H1 (cell line): ENCODE results near the gene FOXN3. TPM values are rescaled to one million over a fixed set of nuclear protein-coding genes. Genes with fewer than 3 reads are reported as not detected.

ENCODE experiments used
- CTCF ChIA-PET: fragments of 300-600 bp; sonication (Branson Sonifier 250); formaldehyde crosslinking; loops from one replicate; lab custom pipeline; 2021; ENCODE audit not compliant: partially characterized antibody; lab: Charles Lee
- POLR2A ChIA-PET: fragments of 300-600 bp; sonication (Branson Sonifier 250); formaldehyde crosslinking; loops from one replicate; lab custom pipeline; 2021; ENCODE audit warnings: inconsistent platforms; ENCODE audit not compliant: partially characterized antibody; lab: Charles Lee
- DNase-seq, 2 experiments: peaks; one replicate each; pipeline versions ENCODE4 v3.0.0 to v3.0.0-alpha.2; 2010 to 2022; ENCODE audit warnings: low spot score in 2 of 2, low read depth in 1 of 2, mixed read lengths in 1 of 2
- FAIRE-seq: peaks from 2 replicates; lab custom pipeline; 2011; peaks lifted over from hg19 to GRCh38; lab: Jason Lieb, UNC
- H2AFZ ChIP-seq: 2 replicates; pipeline ENCODE4 v1.8.1; 2012; ENCODE audit warnings: low read length, inconsistent platforms
- H2AK5ac ChIP-seq: 2 replicates; pipeline ENCODE4 v1.6.1; 2013; ENCODE audit warnings: low read depth, low read length
- H2BK120ac ChIP-seq: replicated peaks from 2 replicates; pipeline ENCODE3; 2013; ENCODE audit warnings: low read depth, low read length, inconsistent platforms
- H2BK12ac ChIP-seq: 2 replicates; pipeline ENCODE4 v1.6.1; 2013; ENCODE audit warnings: low read depth, low read length
- H2BK15ac ChIP-seq: 2 replicates; pipeline ENCODE4 v1.6.1; 2013; ENCODE audit warnings: low read length
- H2BK20ac ChIP-seq: 2 replicates; pipeline ENCODE4 v1.6.1; 2013; ENCODE audit warnings: low read length
- H2BK5ac ChIP-seq: 2 replicates; pipeline ENCODE4 v1.6.1; 2013; ENCODE audit warnings: low read depth, low read length
- H3K14ac ChIP-seq: 2 replicates; pipeline ENCODE4 v1.6.1; 2013; ENCODE audit warnings: inconsistent platforms; ENCODE audit not compliant: insufficient read length
- H3K18ac ChIP-seq: 2 replicates; pipeline ENCODE4 v1.6.1; 2013; ENCODE audit warnings: low read length; ENCODE audit errors: extremely low read depth
- H3K23ac ChIP-seq: 2 replicates; pipeline ENCODE4 v1.6.1; 2013; ENCODE audit warnings: inconsistent platforms; ENCODE audit not compliant: insufficient read length
- H3K23me2 ChIP-seq: 2 replicates; pipeline ENCODE4 v1.6.1; 2013; ENCODE audit warnings: low read depth, low read length
- H3K27ac ChIP-seq: 2 replicates; pipeline ENCODE4 v1.6.1; 2011; ENCODE audit warnings: low read depth, low read length, inconsistent platforms
- H3K27me3 ChIP-seq, 4 experiments: replicated peaks in 1 of 4; 1 replicate in 1 of 4; 2 replicates in 3 of 4; pipeline versions ENCODE4 v1.6.1 to v1.8.1; 2011 to 2013; ENCODE audit warnings: low read length in 3 of 4, mild to moderate bottlenecking in 3 of 4, inconsistent platforms in 2 of 4, mixed read lengths in 2 of 4, moderate library complexity in 1 of 4; ENCODE audit not compliant: control insufficient read depth in 3 of 4, insufficient read depth in 3 of 4; ENCODE audit errors: extremely low read depth in 1 of 4
- H3K36me3 ChIP-seq, 4 experiments: 2 replicates each; pipeline versions ENCODE4 v1.6.1 to v1.8.1; 2011 to 2013; ENCODE audit warnings: mild to moderate bottlenecking in 4 of 4, low read length in 3 of 4, moderate library complexity in 2 of 4, control low read depth in 1 of 4, inconsistent platforms in 1 of 4; ENCODE audit not compliant: insufficient read depth in 4 of 4, control insufficient read depth in 2 of 4
- H3K4ac ChIP-seq: replicated peaks from 2 replicates; pipeline ENCODE3; 2013; ENCODE audit warnings: low read length, low read depth, mixed read lengths, inconsistent platforms; ENCODE audit not compliant: insufficient read length
- H3K4me1 ChIP-seq, 4 experiments: replicated peaks in 1 of 4; 1 replicate in 1 of 4; 2 replicates in 3 of 4; pipeline versions ENCODE4 v1.6.1 to v1.8.1; 2011 to 2013; ENCODE audit warnings: low read length in 3 of 4, inconsistent platforms in 2 of 4, mixed read lengths in 1 of 4; ENCODE audit not compliant: insufficient read depth in 4 of 4, control insufficient read depth in 3 of 4
- H3K4me2 ChIP-seq, 2 experiments: 2 replicates each; pipeline versions ENCODE4 v1.6.1 to v1.8.1; 2011 to 2013; ENCODE audit warnings: low read depth in 2 of 2, low read length in 2 of 2, control low read depth in 1 of 2, inconsistent platforms in 1 of 2, mild to moderate bottlenecking in 1 of 2; ENCODE audit not compliant: insufficient read depth in 1 of 2
- H3K4me3 ChIP-seq, 4 experiments: fragments of 200-600, 300-600 bp in 1 of 4; sonication (generic), shearing (Covaris generic), sonication (Bioruptor Twin) in 1 of 4; 2 replicates each; pipeline versions ENCODE4 v1.5.1 to v1.8.1; 2011 to 2016; ENCODE audit warnings: low read length in 4 of 4, low read depth in 3 of 4, control low read depth in 2 of 4, inconsistent platforms in 2 of 4, mild to moderate bottlenecking in 2 of 4, mixed read lengths in 1 of 4, moderate library complexity in 1 of 4; ENCODE audit not compliant: insufficient read depth in 2 of 4; ENCODE audit errors: extremely low read depth in 1 of 4
- H3K56ac ChIP-seq: replicated peaks from 2 replicates; pipeline ENCODE3; 2013; ENCODE audit warnings: low read depth, mild to moderate bottlenecking, mixed read lengths, low read length, inconsistent platforms; ENCODE audit not compliant: insufficient read length
- H3K79me1 ChIP-seq: 2 replicates; pipeline ENCODE4 v1.6.1; 2013; ENCODE audit warnings: low read depth, low read length, control low read depth
- H3K79me2 ChIP-seq, 2 experiments: 2 replicates each; pipeline versions ENCODE4 v1.6.1 to v1.8.1; 2012 to 2013; ENCODE audit warnings: low read length in 2 of 2, mild to moderate bottlenecking in 2 of 2, inconsistent platforms in 1 of 2; ENCODE audit not compliant: insufficient read depth in 2 of 2, control insufficient read depth in 1 of 2
- H3K9ac ChIP-seq, 4 experiments: replicated peaks in 1 of 4; 1 replicate in 1 of 4; 2 replicates in 3 of 4; pipeline versions ENCODE4 v1.6.1 to v1.8.1; 2011 to 2013; ENCODE audit warnings: low read depth in 3 of 4, low read length in 3 of 4, control low read depth in 2 of 4, mild to moderate bottlenecking in 2 of 4, moderate library complexity in 2 of 4, inconsistent platforms in 1 of 4; ENCODE audit errors: extremely low read depth in 1 of 4
- H3K9me3 ChIP-seq, 2 experiments: 2 replicates each; pipeline versions ENCODE4 v1.6.1 to v1.8.1; 2012 to 2013; ENCODE audit warnings: mild to moderate bottlenecking in 2 of 2, moderate library complexity in 2 of 2, control low read depth in 1 of 2, inconsistent platforms in 1 of 2, low read depth in 1 of 2, low read length in 1 of 2, mixed read lengths in 1 of 2; ENCODE audit not compliant: insufficient read depth in 2 of 2
- H4K20me1 ChIP-seq, 2 experiments: replicated peaks in 1 of 2; 2 replicates each; pipeline versions ENCODE3 to v1.8.1; 2011 to 2013; ENCODE audit warnings: inconsistent platforms in 2 of 2, low read length in 2 of 2, mild to moderate bottlenecking in 1 of 2; ENCODE audit not compliant: insufficient read depth in 2 of 2, control insufficient read depth in 1 of 2
- H4K5ac ChIP-seq: 2 replicates; pipeline ENCODE4 v1.6.1; 2013; ENCODE audit warnings: low read length, low read depth, mixed read lengths, inconsistent platforms; ENCODE audit not compliant: insufficient read length
- H4K8ac ChIP-seq: 2 replicates; pipeline ENCODE4 v1.8.0; 2013; ENCODE audit warnings: mild to moderate bottlenecking, moderate library complexity, low read length, inconsistent platforms; ENCODE audit not compliant: insufficient read depth; ENCODE audit errors: extremely low read depth
- H4K91ac ChIP-seq: replicated peaks from 2 replicates; pipeline ENCODE3; 2013; ENCODE audit warnings: low read length, mixed read lengths, inconsistent platforms; ENCODE audit not compliant: insufficient read length
- SUZ12 ChIP-seq: fragments of 200-600 bp; sonication (generic); IDR thresholded peaks from 2 replicates; pipeline ENCODE4 v1.6.1; 2012; ENCODE audit warnings: mild to moderate bottlenecking, inconsistent platforms, low read length, moderate library complexity, mixed read lengths
- WGBS, 2 experiments: shearing (Covaris generic) in 1 of 2; methylation state at CpG; one replicate each; pipeline versions ENCODE4 v1.1.6 to v1.1.7; 2013 to 2015; ENCODE audit warnings: low lambda C conversion rate in 2 of 2, mixed read lengths in 2 of 2, inconsistent platforms in 1 of 2, low coverage in 1 of 2, missing lambda C conversion rate in 1 of 2; ENCODE audit not compliant: insufficient replicate concordance in 2 of 2, insufficient coverage in 1 of 2, insufficient read length in 1 of 2; ENCODE audit errors: extremely low coverage in 1 of 2, missing lambda C conversion rate in 1 of 2; 5-methylcytosine and 5-hydroxymethylcytosine counted together
- polyA plus RNA-seq, 7 experiments: library from polyadenylated mRNA; depleted of rRNA in 3 of 7; stranded (reverse) in 5 of 7; unstranded in 2 of 7; fragments of >200 nt in 5 of 7; fragments of 200-250 nt in 2 of 7; gene quantifications; 1 replicate in 5 of 7; 2 replicates in 1 of 7; 4 replicates in 1 of 7; pipeline versions ENCODE4 v1.2.1 to v1.2.3, GENCODE V29; 2011 to 2013; ENCODE audit warnings: missing spikeins in 2 of 7, mixed read lengths in 2 of 7
- total RNA-seq: library from RNA; stranded (reverse); fragmentation: NEBNext Ultra II Directional; extraction: Animal tissue kit (Norgen Biotek cat#: 25700); gene quantifications from 2 replicates; pipeline ENCODE4 v1.2.1, GENCODE V29; 2021

FOXN3 gene
- total and polyA plus RNA-seq, 2 of the 8 experiments (the other 6 are each of a cell fraction or from before 2014, with no cell fraction given): 52.6 to 178 TPM

DNA sequence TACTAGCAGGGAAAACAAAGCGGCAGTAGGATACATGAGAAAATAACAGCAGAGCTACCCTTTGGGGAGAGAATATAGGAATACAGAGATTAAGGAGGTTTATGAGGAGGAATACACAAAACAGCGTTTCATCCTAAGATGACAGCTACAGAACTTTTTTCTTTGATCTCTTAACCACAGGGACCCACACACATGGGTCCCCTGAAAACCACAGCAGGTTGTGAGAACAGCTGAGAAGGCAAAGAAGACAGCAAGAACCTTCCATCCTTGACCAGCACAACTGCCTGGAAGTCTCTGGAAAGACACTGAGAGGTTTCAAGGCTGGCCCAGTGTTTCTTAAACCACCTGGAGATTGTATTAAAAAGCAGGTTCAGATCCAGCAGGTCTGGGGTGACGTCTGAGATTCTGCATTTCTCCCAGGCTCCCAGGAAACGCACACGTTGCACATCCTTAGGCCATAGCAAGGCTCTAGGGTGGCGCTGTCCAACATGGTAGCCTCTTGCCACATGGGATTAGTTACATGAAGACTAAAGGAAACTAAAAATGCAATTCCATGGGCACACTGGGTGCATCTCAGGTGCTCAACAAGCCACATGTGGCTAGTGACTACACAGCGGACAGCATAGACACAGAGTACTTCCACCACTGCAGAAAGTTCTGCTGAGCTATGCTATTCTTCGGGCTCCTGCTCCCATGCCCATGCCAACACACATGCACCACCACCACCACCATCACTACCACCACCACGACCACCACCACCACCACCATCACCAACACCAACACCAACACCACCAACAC lies 92.3 kb downstream of the FOXN3 start:
- FAIRE-seq (no peak), DNase-seq (no peak)
- peaks cover 7 to 87% of the 10 kb centered on the region in 2 experiments for H3K79me2 ChIP-seq
- H4K20me1 ChIP-seq: peaks cover 2 to 5% of the 10 kb centered on the region in 2 experiments
- H4K8ac ChIP-seq: no peak overlapping the region
- H4K91ac ChIP-seq: no peak overlapping the region
- no peak overlapping the region for H2BK20ac ChIP-seq
- H2BK12ac ChIP-seq: no peak overlapping the region
- H2AK5ac ChIP-seq: no peak overlapping the region
- no peak overlapping the region for H3K4me3 ChIP-seq
- ChIA-PET CTCF (interaction anchor here (0.5 to 1.5 kb wide), 3 partner anchors 11 to 614 kb away, joined by 3 to 5 read pairs (median 3); no protein-coding TSS in a partner anchor), POLR2A (interaction anchor here (0.7 kb wide), 1 partner anchor 9 kb away, joined by 3 read pairs; no protein-coding TSS in a partner anchor)
- no peaks in the 10 kb centered on the region for H3K27me3 ChIP-seq
- H3K36me3 ChIP-seq: peaks cover 0 to 36% (median 11%) of the 10 kb centered on the region in 4 experiments; a peak in 7 of 8 replicates
- no peak overlapping the region for H3K14ac ChIP-seq
- H3K9ac ChIP-seq: no peak overlapping the region; a peak in 1 of 7 replicates
- H3K23me2 ChIP-seq: peaks cover 2% of the 10 kb centered on the region; the same call in 1 of the 2 replicates
- no peak overlapping the region for H3K4me2 ChIP-seq
- no peaks in the 10 kb centered on the region; a peak in 1 of 7 replicates for H3K4me1 ChIP-seq
- no peak overlapping the region for H3K56ac ChIP-seq
- no peak overlapping the region for H2AFZ ChIP-seq
- H4K5ac ChIP-seq: no peak overlapping the region
- peaks cover 8% of the 10 kb centered on the region for H3K79me1 ChIP-seq
- no peak overlapping the region for H3K23ac ChIP-seq
- no peak overlapping the region for H3K4ac ChIP-seq
- H2BK120ac ChIP-seq: no peak overlapping the region
- WGBS, 2 experiments: 86% methylated on average over 7 of the region's 9 CpGs; no CpG with 5 or more reads in 1 of the 2 experiments
- no peak for TF ChIP-seq SUZ12
- TF ChIP-seq, all 59 proteins: peak for 0
- peaks cover 9 to 10% of the 10 kb centered on the region in 2 experiments; a peak in 3 of 4 replicates for H3K9me3 ChIP-seq
- H3K27ac ChIP-seq: no peak overlapping the region
- no peak overlapping the region for H3K18ac ChIP-seq
- H2BK5ac ChIP-seq: peak overlapping the region; percentile 77; the same call in 1 of the 2 replicates
- H2BK15ac ChIP-seq: no peak overlapping the region
